ENCODE data around the gene GGACT. TPM values are rescaled to one million over a fixed set of nuclear protein-coding genes. Genes with fewer than 3 reads are reported as not detected.

The GGACT gene
- total and polyA plus RNA-seq, 2 of the 8 experiments (the other 6 are each of a cell fraction or from before 2014, with no cell fraction given): 1.1 to 1.5 TPM

DNA sequence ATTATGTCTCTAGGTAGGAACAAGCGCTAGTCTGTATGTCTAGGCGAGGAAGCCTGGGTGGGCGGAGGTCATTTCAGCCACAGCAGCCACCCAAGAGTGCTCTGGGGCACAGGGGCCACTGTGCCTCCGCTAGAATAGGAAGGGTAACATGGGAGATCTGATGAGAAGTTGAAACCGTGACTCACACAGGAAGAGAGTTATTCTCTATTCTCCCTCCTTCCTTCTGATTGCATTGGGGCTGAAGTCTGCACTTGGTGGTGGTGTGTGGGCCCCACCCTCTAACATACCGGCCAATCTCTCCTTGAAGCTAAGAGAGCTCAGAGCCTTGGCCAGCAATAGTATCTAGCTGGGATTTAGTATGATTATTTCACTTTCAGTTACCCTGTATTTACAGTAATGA is 20.3 kb upstream of the GGACT start (continued):
- no peak for TF ChIP-seq CBX8 (IDR thresholded peaks at IDR 0.05; ENCODE audit: borderline replicate concordance, low read depth, low read length)
- no peak for TF ChIP-seq POU5F1 (IDR thresholded peaks at IDR 0.05; ENCODE audit: low read depth, low read length)
- no peak for TF ChIP-seq USF2 (IDR thresholded peaks at IDR 0.05; ENCODE audit: low read length)
- TF ChIP-seq, protein P1, sequence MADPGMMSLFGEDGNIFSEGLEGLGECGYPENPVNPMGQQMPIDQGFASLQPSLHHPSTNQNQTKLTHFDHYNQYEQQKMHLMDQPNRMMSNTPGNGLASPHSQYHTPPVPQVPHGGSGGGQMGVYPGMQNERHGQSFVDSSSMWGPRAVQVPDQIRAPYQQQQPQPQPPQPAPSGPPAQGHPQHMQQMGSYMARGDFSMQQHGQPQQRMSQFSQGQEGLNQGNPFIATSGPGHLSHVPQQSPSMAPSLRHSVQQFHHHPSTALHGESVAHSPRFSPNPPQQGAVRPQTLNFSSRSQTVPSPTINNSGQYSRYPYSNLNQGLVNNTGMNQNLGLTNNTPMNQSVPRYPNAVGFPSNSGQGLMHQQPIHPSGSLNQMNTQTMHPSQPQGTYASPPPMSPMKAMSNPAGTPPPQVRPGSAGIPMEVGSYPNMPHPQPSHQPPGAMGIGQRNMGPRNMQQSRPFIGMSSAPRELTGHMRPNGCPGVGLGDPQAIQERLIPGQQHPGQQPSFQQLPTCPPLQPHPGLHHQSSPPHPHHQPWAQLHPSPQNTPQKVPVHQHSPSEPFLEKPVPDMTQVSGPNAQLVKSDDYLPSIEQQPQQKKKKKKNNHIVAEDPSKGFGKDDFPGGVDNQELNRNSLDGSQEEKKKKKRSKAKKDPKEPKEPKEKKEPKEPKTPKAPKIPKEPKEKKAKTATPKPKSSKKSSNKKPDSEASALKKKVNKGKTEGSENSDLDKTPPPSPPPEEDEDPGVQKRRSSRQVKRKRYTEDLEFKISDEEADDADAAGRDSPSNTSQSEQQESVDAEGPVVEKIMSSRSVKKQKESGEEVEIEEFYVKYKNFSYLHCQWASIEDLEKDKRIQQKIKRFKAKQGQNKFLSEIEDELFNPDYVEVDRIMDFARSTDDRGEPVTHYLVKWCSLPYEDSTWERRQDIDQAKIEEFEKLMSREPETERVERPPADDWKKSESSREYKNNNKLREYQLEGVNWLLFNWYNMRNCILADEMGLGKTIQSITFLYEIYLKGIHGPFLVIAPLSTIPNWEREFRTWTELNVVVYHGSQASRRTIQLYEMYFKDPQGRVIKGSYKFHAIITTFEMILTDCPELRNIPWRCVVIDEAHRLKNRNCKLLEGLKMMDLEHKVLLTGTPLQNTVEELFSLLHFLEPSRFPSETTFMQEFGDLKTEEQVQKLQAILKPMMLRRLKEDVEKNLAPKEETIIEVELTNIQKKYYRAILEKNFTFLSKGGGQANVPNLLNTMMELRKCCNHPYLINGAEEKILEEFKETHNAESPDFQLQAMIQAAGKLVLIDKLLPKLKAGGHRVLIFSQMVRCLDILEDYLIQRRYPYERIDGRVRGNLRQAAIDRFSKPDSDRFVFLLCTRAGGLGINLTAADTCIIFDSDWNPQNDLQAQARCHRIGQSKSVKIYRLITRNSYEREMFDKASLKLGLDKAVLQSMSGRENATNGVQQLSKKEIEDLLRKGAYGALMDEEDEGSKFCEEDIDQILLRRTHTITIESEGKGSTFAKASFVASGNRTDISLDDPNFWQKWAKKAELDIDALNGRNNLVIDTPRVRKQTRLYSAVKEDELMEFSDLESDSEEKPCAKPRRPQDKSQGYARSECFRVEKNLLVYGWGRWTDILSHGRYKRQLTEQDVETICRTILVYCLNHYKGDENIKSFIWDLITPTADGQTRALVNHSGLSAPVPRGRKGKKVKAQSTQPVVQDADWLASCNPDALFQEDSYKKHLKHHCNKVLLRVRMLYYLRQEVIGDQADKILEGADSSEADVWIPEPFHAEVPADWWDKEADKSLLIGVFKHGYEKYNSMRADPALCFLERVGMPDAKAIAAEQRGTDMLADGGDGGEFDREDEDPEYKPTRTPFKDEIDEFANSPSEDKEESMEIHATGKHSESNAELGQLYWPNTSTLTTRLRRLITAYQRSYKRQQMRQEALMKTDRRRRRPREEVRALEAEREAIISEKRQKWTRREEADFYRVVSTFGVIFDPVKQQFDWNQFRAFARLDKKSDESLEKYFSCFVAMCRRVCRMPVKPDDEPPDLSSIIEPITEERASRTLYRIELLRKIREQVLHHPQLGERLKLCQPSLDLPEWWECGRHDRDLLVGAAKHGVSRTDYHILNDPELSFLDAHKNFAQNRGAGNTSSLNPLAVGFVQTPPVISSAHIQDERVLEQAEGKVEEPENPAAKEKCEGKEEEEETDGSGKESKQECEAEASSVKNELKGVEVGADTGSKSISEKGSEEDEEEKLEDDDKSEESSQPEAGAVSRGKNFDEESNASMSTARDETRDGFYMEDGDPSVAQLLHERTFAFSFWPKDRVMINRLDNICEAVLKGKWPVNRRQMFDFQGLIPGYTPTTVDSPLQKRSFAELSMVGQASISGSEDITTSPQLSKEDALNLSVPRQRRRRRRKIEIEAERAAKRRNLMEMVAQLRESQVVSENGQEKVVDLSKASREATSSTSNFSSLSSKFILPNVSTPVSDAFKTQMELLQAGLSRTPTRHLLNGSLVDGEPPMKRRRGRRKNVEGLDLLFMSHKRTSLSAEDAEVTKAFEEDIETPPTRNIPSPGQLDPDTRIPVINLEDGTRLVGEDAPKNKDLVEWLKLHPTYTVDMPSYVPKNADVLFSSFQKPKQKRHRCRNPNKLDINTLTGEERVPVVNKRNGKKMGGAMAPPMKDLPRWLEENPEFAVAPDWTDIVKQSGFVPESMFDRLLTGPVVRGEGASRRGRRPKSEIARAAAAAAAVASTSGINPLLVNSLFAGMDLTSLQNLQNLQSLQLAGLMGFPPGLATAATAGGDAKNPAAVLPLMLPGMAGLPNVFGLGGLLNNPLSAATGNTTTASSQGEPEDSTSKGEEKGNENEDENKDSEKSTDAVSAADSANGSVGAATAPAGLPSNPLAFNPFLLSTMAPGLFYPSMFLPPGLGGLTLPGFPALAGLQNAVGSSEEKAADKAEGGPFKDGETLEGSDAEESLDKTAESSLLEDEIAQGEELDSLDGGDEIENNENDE (IDR thresholded peaks at IDR 0.05; ENCODE audit: insufficient replicate concordance, low read length): no peak
- TF ChIP-seq CTBP2 (IDR thresholded peaks at IDR 0.05; ENCODE audit: borderline replicate concordance, insufficient read depth, insufficient read length, low read length): no peak
- TF ChIP-seq CBX5 (IDR thresholded peaks at IDR 0.05; ENCODE audit: low read depth, low read length): no peak
- TF ChIP-seq SUZ12 (IDR thresholded peaks at IDR 0.05; ENCODE audit: low read length): no peak

Data from H1 (cell line).